Suprapubic skin (tissue), 4 donors: ENCODE measurements around the gene GNB1L. TPM values are rescaled to one million over a fixed set of nuclear protein-coding genes. Genes with fewer than 3 reads are reported as not detected.

Experiments
- DNase-seq, 2 donors: peaks; one replicate each; pipeline ENCODE4 v3.0.0-alpha.2; 2019; ENCODE audit warnings: low spot score in 2 of 2
- H3K27ac ChIP-seq: fragments of 200-600 bp; sonication (generic); one replicate; pipeline ENCODE4 v1.5.1; 2019
- H3K27me3 ChIP-seq: fragments of 200-600 bp; sonication (generic); one replicate; pipeline ENCODE4 v1.5.1; 2019
- H3K36me3 ChIP-seq: fragments of 200-600 bp; sonication (generic); one replicate; pipeline ENCODE4 v1.5.1; 2019
- H3K4me1 ChIP-seq: fragments of 200-600 bp; sonication (generic); one replicate; pipeline ENCODE4 v1.5.1; 2019
- H3K4me3 ChIP-seq: fragments of 200-600 bp; sonication (generic); one replicate; pipeline ENCODE4 v1.5.1; 2019; ENCODE audit warnings: mild to moderate bottlenecking
- H3K9me3 ChIP-seq: fragments of 200-600 bp; sonication (generic); one replicate; pipeline ENCODE4 v1.5.1; 2019
- CTCF ChIP-seq, 2 donors: fragments of 200-600 bp in 1 of 2; fragments of 450-650 bp in 1 of 2; sonication (generic) in 1 of 2; IDR thresholded peaks; one replicate each; pipeline ENCODE4 v1.5.1; 2016 to 2019; ENCODE audit warnings: antibody characterized with exemption in 2 of 2, mild to moderate bottlenecking in 1 of 2, moderate library complexity in 1 of 2
- EP300 ChIP-seq: sonication (generic); formaldehyde crosslinking; IDR thresholded peaks from one replicate; pipeline ENCODE4 v1.6.1; 2017; ENCODE audit warnings: antibody characterized with exemption
- POLR2A ChIP-seq, 2 donors: fragments of 450-650 bp; IDR thresholded peaks; one replicate each; pipeline ENCODE4 v1.6.1; 2017; ENCODE audit warnings: antibody characterized with exemption in 2 of 2, mild to moderate bottlenecking in 2 of 2, moderate library complexity in 2 of 2
- POLR2AphosphoS5 ChIP-seq, 3 donors: sonication (generic); formaldehyde crosslinking; IDR thresholded peaks; one replicate each; pipeline ENCODE4 v1.6.1; 2017; ENCODE audit warnings: antibody characterized with exemption in 3 of 3
- WGBS: methylation state at CpG from one replicate; pipeline ENCODE4 v1.1.5; 2018; 5-methylcytosine and 5-hydroxymethylcytosine counted together
- total RNA-seq, 4 donors: library from RNA; depleted of rRNA; stranded (reverse); fragments of >200 nt; gene quantifications; one replicate each; pipeline ENCODE4 v1.1.0, GENCODE V29; 2016

The GNB1L gene
- total RNA-seq, 4 donors from 2014 or later = 6.3 to 14.6 (median 10.9) TPM

GRCh38 chr22:19787849-19788141 is 66.9 kb downstream of the GNB1L start:
- H3K27me3 ChIP-seq = no peaks in the 10 kb centered on the region
- DNase-seq = no peak
- WGBS = 95% methylated on average over 9 of the region's 9 CpGs
- no peaks in the 10 kb centered on the region for H3K9me3 ChIP-seq
- no peaks in the 10 kb centered on the region for H3K4me1 ChIP-seq
- H3K4me3 ChIP-seq = no peak overlapping the region
- TF ChIP-seq POLR2A (IDR thresholded peaks at IDR 0.05) (no peak), EP300 (no peak), POLR2AphosphoS5 (IDR thresholded peaks at IDR 0.05) (no peak), CTCF (IDR thresholded peaks at IDR 0.05) (no peak)
- H3K27ac ChIP-seq = no peak overlapping the region
- H3K36me3 ChIP-seq = peaks cover 23% of the 10 kb centered on the region

DNA sequence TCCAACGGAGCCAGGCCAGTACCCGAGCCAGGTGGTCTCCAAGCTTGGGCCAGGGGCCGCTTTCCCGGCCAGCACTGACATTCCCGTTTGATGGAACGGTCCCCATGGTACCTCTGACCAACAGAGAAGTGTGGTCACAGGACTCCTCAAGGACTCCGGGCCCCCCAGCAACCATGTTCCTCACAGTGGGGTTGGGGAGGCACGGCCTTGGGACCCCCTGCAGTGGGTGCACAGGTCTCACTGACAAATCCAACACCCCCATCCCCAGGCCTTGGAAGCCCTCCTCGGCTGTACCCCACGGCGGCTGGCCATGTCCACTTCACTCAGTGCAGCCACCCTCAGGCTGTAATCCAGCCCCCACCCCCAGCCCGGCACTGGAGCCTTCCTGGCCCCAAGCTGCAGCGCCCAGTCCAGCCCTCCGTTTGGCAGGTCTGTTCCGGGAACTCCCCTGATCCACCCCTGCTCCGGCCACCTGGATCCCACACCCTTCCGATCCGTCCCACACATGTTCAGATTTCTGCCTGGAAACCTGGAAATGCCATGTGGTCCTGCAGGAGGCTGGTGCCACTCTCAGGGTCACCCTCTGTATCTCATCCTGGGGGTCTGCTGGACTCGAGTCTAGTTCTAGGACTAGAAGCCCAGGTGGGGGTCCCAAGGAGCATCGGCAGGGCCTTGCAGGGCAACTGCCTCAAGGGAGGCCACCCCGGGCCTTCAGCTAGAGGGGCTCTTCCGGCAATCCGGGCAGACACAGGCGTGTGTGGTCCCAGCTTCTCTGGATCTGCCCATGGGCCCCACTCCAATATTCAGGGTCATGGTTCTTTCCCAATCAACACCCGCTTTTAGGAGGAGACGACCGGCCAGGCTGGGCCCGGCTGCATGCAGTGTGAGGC is 67.5 kb downstream of the GNB1L start:
- no peaks in the 10 kb centered on the region for H3K27me3 ChIP-seq
- 93% methylated on average over 15 of the region's 28 CpGs for WGBS
- H3K4me1 ChIP-seq = no peaks in the 10 kb centered on the region
- no peak for DNase-seq
- no peaks in the 10 kb centered on the region for H3K9me3 ChIP-seq
- H3K27ac ChIP-seq = no peak overlapping the region
- no peak for TF ChIP-seq EP300
- TF ChIP-seq POLR2A (IDR thresholded peaks at IDR 0.05) = no peak
- no peak for TF ChIP-seq POLR2AphosphoS5 (IDR thresholded peaks at IDR 0.05)
- TF ChIP-seq CTCF (IDR thresholded peaks at IDR 0.05) = no peak
- peaks cover 23% of the 10 kb centered on the region for H3K36me3 ChIP-seq
- no peak overlapping the region for H3K4me3 ChIP-seq

- Histone ChIP-seq H3K27me3 (no peaks in the 10 kb centered on the region), H3K36me3 (peaks cover 23% of the 10 kb centered on the region), H3K4me1 (no peaks in the 10 kb centered on the region), H3K4me3 (no peak overlapping the region), H3K27ac (no peak overlapping the region), H3K9me3 (no peaks in the 10 kb centered on the region)
- WGBS = no CpG with 5 or more reads among the region's 6 CpGs
- DNase-seq = no peak
- TF ChIP-seq EP300 (no peak), POLR2A (IDR thresholded peaks at IDR 0.05) (no peak), POLR2AphosphoS5 (IDR thresholded peaks at IDR 0.05) (no peak), CTCF (IDR thresholded peaks at IDR 0.05) (no peak)
Observed at GRCh38 chr22:19786264-19786585, 68.4 kb downstream of the GNB1L start.

- Histone ChIP-seq H3K4me1 (no peaks in the 10 kb centered on the region), H3K9me3 (no peaks in the 10 kb centered on the region), H3K36me3 (peaks cover 23% of the 10 kb centered on the region), H3K27ac (no peak overlapping the region), H3K27me3 (no peaks in the 10 kb centered on the region), H3K4me3 (no peak overlapping the region)
- WGBS = 72% methylated on average over 5 of the region's 22 CpGs
- no peak for DNase-seq
- TF ChIP-seq CTCF (IDR thresholded peaks at IDR 0.05) (no peak), POLR2A (IDR thresholded peaks at IDR 0.05) (no peak), EP300 (no peak), POLR2AphosphoS5 (IDR thresholded peaks at IDR 0.05) (no peak)
Observed at GRCh38 chr22:19785461-19786263, 69.0 kb downstream of the GNB1L start.
